ENCODE measurements around the gene TRIM63.

Gene TRIM63

GRCh38 chr1:26084091-26084561, 16.7 kb upstream of the TRIM63 start:
- DNase-seq: no peak

GRCh38 chr1:26083208-26083607, 15.8 kb upstream of the TRIM63 start:
- DNase-seq: no peak

GRCh38 chr1:26082020-26082350, 14.6 kb upstream of the TRIM63 start:
- no peak for DNase-seq

- no peak for DNase-seq
Measured at GRCh38 chr1:26081267-26082019, 14.0 kb upstream of the TRIM63 start.

- no peak for DNase-seq
Measured at GRCh38 chr1:26079960-26080814, 12.8 kb upstream of the TRIM63 start.

- DNase-seq: no peak
Measured at GRCh38 chr1:26079178-26079563, 11.7 kb upstream of the TRIM63 start.

- no peak for DNase-seq
Measured at GRCh38 chr1:26078286-26079177, 11.1 kb upstream of the TRIM63 start.

GRCh38 chr1:26077524-26077923, 10.1 kb upstream of the TRIM63 start:
- no peak for DNase-seq

GRCh38 chr1:26075421-26076144, 8.2 kb upstream of the TRIM63 start:
- no peak for DNase-seq

GRCh38 chr1:26072305-26072704, 4.9 kb upstream of the TRIM63 start:
- DNase-seq: no peak

GRCh38 chr1:26070963-26071342, 3.5 kb upstream of the TRIM63 start:
- DNase-seq: no peak

GRCh38 chr1:26070296-26070962, 3.0 kb upstream of the TRIM63 start:
- DNase-seq: no peak

GRCh38 chr1:26069941-26070295, 2.5 kb upstream of the TRIM63 start:
- DNase-seq: no peak

- no peak for DNase-seq
Measured at GRCh38 chr1:26066857-26067256, 573 bp downstream of the TRIM63 start.

- no peak for DNase-seq
Measured at GRCh38 chr1:26066160-26066559, 1.3 kb downstream of the TRIM63 start.

GRCh38 chr1:26064553-26064952, 2.9 kb downstream of the TRIM63 start:
- DNase-seq: no peak

- DNase-seq: no peak
Measured at GRCh38 chr1:26060832-26061574, 6.4 kb downstream of the TRIM63 start.

GRCh38 chr1:26059906-26060305, 7.5 kb downstream of the TRIM63 start:
- DNase-seq: no peak

- no peak for DNase-seq
Measured at GRCh38 chr1:26058052-26058595, 9.3 kb downstream of the TRIM63 start.

GRCh38 chr1:26057189-26057588, 10.2 kb downstream of the TRIM63 start:
- DNase-seq: no peak

- DNase-seq: no peak
Measured at GRCh38 chr1:26055041-26055440, 12.4 kb downstream of the TRIM63 start.
